Heart left ventricle (tissue), 16 donors: Measurements from ENCODE around the gene CA9. TPM values are rescaled to one million over a fixed set of nuclear protein-coding genes. Genes with fewer than 3 reads are reported as not detected.
A peak's percentile ranks its signal among the peaks of the same experiment; 100 is the strongest.

Experiments used
- ATAC-seq, 4 donors: fragments of 200-7000 bp; cut with Tn5 transposase; one replicate each; pipeline ENCODE4 v1.9.1; 2020 to 2022; ENCODE audit warnings: moderate library complexity in 4 of 4, mild to moderate bottlenecking in 3 of 4, moderate number of reproducible peaks in 1 of 4
- DNase-seq, 5 donors: peaks; one replicate each; pipeline ENCODE4 v3.0.0-alpha.2; 2020
- H3K27ac ChIP-seq, 12 donors: fragments of 200-600 bp; sonication (generic) in 4 of 12; one replicate each; pipeline versions ENCODE4 v1.5.0 to v1.8.0; 2016 to 2022; ENCODE audit warnings: mild to moderate bottlenecking in 2 of 12
- H3K27me3 ChIP-seq, 9 donors: fragments of 200-600 bp; sonication (generic) in 2 of 9; one replicate each; pipeline versions ENCODE4 v1.5.1 to v1.8.0; 2016 to 2022; ENCODE audit warnings: mild to moderate bottlenecking in 3 of 9
- H3K36me3 ChIP-seq, 9 donors: fragments of 200-600 bp; sonication (generic) in 2 of 9; one replicate each; pipeline versions ENCODE4 v1.5.0 to v1.8.0; 2018 to 2022; ENCODE audit warnings: mild to moderate bottlenecking in 2 of 9
- H3K4me1 ChIP-seq, 12 donors: fragments of 200-600 bp; sonication (generic) in 4 of 12; one replicate each; pipeline versions ENCODE4 v1.5.0 to v1.8.0; 2016 to 2022; ENCODE audit warnings: mild to moderate bottlenecking in 3 of 12
- H3K4me3 ChIP-seq, 12 donors: fragments of 200-600 bp; sonication (generic) in 4 of 12; one replicate each; pipeline versions ENCODE4 v1.5.0 to v1.8.0; 2017 to 2022; ENCODE audit warnings: mild to moderate bottlenecking in 9 of 12, moderate library complexity in 4 of 12
- H3K9me3 ChIP-seq, 12 donors: fragments of 200-600 bp; sonication (generic) in 4 of 12; one replicate each; pipeline versions ENCODE4 v1.5.0 to v1.8.0; 2016 to 2022; ENCODE audit warnings: mild to moderate bottlenecking in 1 of 12
- POLR2A ChIP-seq, 2 donors: fragments of 450-650 bp; IDR thresholded peaks; one replicate each; pipeline ENCODE4 v1.6.1; 2017; ENCODE audit warnings: antibody characterized with exemption in 2 of 2, mild to moderate bottlenecking in 2 of 2, moderate library complexity in 2 of 2
- WGBS, 4 donors: extraction: QIAGEN DNeasy Blood & Tissue Kit in 2 of 4; methylation state at CpG; one replicate each; pipeline versions ENCODE4 v1.1.5 to v1.1.7; 2013 to 2018; 5-methylcytosine and 5-hydroxymethylcytosine counted together
- intact Hi-C, 10 donors: fragments of 100-400 bp; cut with DNase I; formaldehyde crosslinking; loops; one replicate each; pipeline versions ENCODE4 v1.11.1 to v1.14.2; 2022
- polyA plus RNA-seq, 2 donors: library from polyadenylated mRNA; stranded (reverse); fragments of 200-250 nt; gene quantifications; one replicate each; pipeline ENCODE4 v1.2.3, GENCODE V29; 2013
- total RNA-seq, 9 donors: library from RNA; depleted of rRNA in 2 of 9; stranded (reverse); fragments of >200 nt in 2 of 9; fragmentation: NEBNext Ultra II Directional in 3 of 9; extraction: Animal tissue kit (Norgen Biotek cat#: 25700) in 3 of 9; gene quantifications; one replicate each; pipeline versions ENCODE4 v1.1.0 to v1.2.4, GENCODE V29; 2016 to 2023
- TF ChIP-seq, protein P1 (sequence below), 12 donors: fragments of 200-600 bp; sonication (generic) in 4 of 12; IDR thresholded peaks; one replicate each; pipeline versions ENCODE4 v1.5.0 to v1.8.0; 2018 to 2022; ENCODE audit warnings: antibody characterized with exemption in 12 of 12, mild to moderate bottlenecking in 5 of 12
- donor health status: ischemic (EF 13 %, LVEDD 7.1; RV severe dilation, severe dysfunction).
- donor health status: healthy with polysubstance abuse.
- donor health status: DM: no; HTN: yes; CAD: no.
- donor health status: DM: no; HTN: no; CAD: no.
- donor health status: ischemic (EF 25% LVEDD 6.9; RV normal size, moderate dysfunction).
- donor health status: ischemic (EF 25% LVEDD 5.7; RV mildly dilated, moderate dysfunction).
- donor health status: healthy.
- donor health status: DM: yes; HTN: yes; CAD: no.
- donor health status: ischemic (EF 35%, LVEDD 5.7; RV mildly dilated, moderate dysfunction).
- donor health status: nonischemic (EF 11% LVEDD 7.7; RV severe dilation, severe dysfunction).
- donor health status: DM: yes; HTN: yes; CAD: no.
- donor health status: PGD.
- donor health status: ischemic (EF 29% LVEDD 5.4; RV normal size, mild dysfunction).
- donor health status: nonischemic (EF 23%, LVEDD 6.1; RV moderate dilation, normal function).

CA9 gene
- total and polyA plus RNA-seq, 11 donors: 0.23 to 13.9 (median 0.54) TPM; not detected in 6

DNA sequence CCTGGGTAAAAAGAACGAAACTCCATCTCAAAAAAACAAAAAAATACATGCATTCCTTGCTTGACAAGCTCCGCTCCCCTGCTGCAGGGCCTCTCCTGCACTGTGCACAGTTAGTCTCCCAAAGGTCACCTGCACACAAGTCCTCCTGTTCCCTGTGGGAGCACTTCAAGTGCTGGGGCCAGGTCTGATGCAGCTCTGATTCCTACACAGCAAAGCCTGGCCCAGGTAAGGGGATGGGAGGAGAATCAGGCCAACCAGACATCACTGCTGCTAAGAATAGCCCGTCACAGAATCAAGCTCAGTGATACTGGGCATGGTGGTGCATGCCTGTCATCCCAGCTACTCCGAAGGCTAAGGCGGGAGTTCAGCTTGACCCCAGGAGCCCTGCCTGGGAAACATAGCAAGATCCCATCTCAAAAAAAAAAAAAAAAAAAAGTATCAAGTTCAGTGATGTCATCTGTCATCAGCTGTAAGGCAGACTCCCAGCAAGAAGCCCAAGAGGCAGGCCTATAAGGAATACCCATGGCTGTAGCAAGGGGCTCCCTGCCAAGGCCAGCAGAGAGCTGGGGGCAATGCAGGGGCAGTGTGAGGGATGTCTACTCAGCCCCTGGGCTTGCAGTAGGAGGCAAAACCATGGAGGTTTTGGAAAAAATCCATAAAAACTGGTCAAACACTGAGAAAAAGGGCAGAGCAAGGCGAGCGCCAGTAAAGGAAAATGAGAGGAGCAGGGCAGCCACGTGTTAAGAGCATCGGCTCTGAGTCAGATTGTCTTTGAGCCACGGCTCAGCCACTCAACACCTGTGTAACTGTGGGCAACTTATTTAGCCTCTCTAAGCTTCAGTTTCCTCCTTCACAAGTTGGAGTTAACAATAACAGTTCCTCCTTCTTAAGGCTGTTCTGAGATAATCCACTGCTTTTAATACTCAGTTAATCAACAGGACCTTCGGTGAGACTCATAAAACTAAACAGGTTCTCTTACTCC lies 12.8 kb downstream of the CA9 start:
- peak overlapping the region; percentile 24 to 98 (median 97) for H3K27ac ChIP-seq
- WGBS, 4 donors: 41 to 49% (median 44%) methylated on average over 11 of the region's 11 CpGs
- H3K4me1 ChIP-seq: peaks cover 2 to 51% (median 25%) of the 10 kb centered on the region in 12 donors
- TF ChIP-seq, protein P1, sequence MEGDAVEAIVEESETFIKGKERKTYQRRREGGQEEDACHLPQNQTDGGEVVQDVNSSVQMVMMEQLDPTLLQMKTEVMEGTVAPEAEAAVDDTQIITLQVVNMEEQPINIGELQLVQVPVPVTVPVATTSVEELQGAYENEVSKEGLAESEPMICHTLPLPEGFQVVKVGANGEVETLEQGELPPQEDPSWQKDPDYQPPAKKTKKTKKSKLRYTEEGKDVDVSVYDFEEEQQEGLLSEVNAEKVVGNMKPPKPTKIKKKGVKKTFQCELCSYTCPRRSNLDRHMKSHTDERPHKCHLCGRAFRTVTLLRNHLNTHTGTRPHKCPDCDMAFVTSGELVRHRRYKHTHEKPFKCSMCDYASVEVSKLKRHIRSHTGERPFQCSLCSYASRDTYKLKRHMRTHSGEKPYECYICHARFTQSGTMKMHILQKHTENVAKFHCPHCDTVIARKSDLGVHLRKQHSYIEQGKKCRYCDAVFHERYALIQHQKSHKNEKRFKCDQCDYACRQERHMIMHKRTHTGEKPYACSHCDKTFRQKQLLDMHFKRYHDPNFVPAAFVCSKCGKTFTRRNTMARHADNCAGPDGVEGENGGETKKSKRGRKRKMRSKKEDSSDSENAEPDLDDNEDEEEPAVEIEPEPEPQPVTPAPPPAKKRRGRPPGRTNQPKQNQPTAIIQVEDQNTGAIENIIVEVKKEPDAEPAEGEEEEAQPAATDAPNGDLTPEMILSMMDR (IDR thresholded peaks at IDR 0.05): no peak
- TF ChIP-seq POLR2A (IDR thresholded peaks at IDR 0.05): no peak
- ATAC-seq (peak; percentile 23 to 50 (median 44)), DNase-seq (peak in 3 of 5 donors; percentile 48 to 69 (median 49))
- peaks cover 0 to 46% (median 38%) of the 10 kb centered on the region in 9 donors for H3K36me3 ChIP-seq
- intact Hi-C loops: loop anchor here in 4 of 10 donors (2.0 to 5.0 kb wide), 4 partner anchors 20 to 41 kb away; no protein-coding TSS in a partner anchor
- H3K4me3 ChIP-seq: peak overlapping the region in 9 of 12 donors; percentile 61 to 93 (median 77)
- no peaks in the 10 kb centered on the region for H3K27me3 ChIP-seq
- H3K9me3 ChIP-seq: no peaks in the 10 kb centered on the region

DNA sequence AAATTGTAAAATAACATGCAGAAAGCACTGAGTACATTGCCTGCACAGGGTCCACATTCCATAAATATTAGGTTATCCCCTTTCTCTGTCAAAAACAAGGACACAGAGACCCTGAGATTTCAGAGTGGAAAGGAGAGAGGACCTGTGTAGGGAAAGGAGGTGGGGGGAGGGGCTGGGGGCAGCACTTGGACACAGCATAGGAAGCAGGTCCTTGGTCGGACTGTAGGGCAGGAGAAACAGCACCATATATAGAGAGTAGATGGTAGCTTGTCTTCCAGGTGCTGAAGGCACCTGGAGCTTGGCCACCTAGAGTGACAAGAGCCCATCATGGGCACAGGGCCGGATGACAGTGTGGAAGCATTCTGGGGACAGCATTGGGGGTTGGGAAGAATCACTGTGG lies 13.6 kb downstream of the CA9 start:
- peaks cover 2 to 54% (median 28%) of the 10 kb centered on the region in 12 donors for H3K4me1 ChIP-seq
- TF ChIP-seq, protein P1 (IDR thresholded peaks at IDR 0.05): no peak
- TF ChIP-seq POLR2A (IDR thresholded peaks at IDR 0.05): no peak
- H3K4me3 ChIP-seq: peak overlapping the region in 9 of 12 donors; percentile 61 to 93 (median 77)
- no peak for ATAC-seq
- intact Hi-C loops: loop anchor here in 4 of 10 donors (2.0 to 5.0 kb wide), 4 partner anchors 21 to 40 kb away; no protein-coding TSS in a partner anchor
- no peak for DNase-seq
- H3K27ac ChIP-seq: peak overlapping the region; percentile 24 to 98 (median 97)
- no peaks in the 10 kb centered on the region for H3K27me3 ChIP-seq
- peaks cover 0 to 42% (median 35%) of the 10 kb centered on the region in 9 donors for H3K36me3 ChIP-seq
- no peaks in the 10 kb centered on the region for H3K9me3 ChIP-seq
- 39 to 49% (median 43%) methylated on average over 2 of the region's 2 CpGs for WGBS, 4 donors

DNA sequence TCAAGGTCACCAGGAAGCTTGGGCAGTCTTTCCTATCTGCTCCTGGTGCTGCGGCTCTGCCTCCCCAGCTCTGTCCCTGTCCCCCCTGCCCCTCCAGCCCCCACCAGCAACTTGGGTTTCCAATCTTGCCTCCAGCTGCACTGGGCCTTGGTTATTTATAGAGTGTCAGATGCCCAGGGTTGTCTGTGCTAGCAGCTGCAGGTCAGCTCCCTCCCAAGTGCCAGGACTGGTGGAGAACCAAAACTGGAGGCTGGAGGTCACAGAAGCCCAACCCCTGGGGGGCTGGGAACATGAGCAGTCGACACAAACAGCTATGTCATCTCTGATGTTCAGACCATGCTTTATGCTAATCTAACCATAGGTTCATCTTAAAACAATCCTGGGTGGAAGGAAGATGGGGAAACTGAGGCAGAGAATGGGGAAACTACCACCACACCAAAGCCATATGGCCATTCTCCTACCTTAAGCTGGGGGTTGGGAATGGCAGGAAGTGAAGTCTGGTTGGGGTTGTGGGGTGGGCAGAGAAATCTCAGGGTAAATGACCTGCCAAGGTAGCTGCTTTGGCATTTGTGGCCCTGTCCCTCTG lies 14.3 kb downstream of the CA9 start:
- intact Hi-C loops: loop anchor here in 5 of 10 donors (2.0 to 5.0 kb wide), 5 partner anchors 21 to 41 kb away; partner anchors contain the start of genes CCDC107 (in 1 of the 5) and RMRP (in 1 of the 5)
- no peaks in the 10 kb centered on the region for H3K9me3 ChIP-seq
- TF ChIP-seq POLR2A (IDR thresholded peaks at IDR 0.05): no peak
- TF ChIP-seq, protein P1 (IDR thresholded peaks at IDR 0.05): no peak
- peak in 3 of 5 donors; percentile 51 to 76 (median 54) for DNase-seq
- H3K27ac ChIP-seq: peak overlapping the region; percentile 88 to 98 (median 97)
- H3K36me3 ChIP-seq: peaks cover 0 to 35% (median 27%) of the 10 kb centered on the region in 9 donors
- H3K4me1 ChIP-seq: peaks cover 2 to 54% (median 28%) of the 10 kb centered on the region in 12 donors
- ATAC-seq: peak in 2 of 4 donors; percentile 3 to 12
- 47 to 56% (median 53%) methylated on average over 2 of the region's 2 CpGs for WGBS, 4 donors
- peak overlapping the region; percentile 61 to 93 (median 74) for H3K4me3 ChIP-seq
- no peaks in the 10 kb centered on the region for H3K27me3 ChIP-seq
